SK-N-SH treated with all-trans-retinoic acid at 6 μM for 48 hours (cell line): ENCODE data around the gene RASEF.

ENCODE experiments used
- ATAC-seq: fragments of 200-7000 bp; cut with Tn5 transposase; 3 replicates; pipeline ENCODE4 v1.9.1; 2020; ENCODE audit warnings: mild to moderate bottlenecking, moderate library complexity
- ARNTL ChIP-seq: fragments of 450-650 bp; formaldehyde crosslinking; IDR thresholded peaks from 2 replicates; pipeline ENCODE4 v1.5.0; 2020; ENCODE audit warnings: low read depth, mild to moderate bottlenecking, moderate library complexity, borderline replicate concordance
- BACH2 ChIP-seq: fragments of 250-450 bp; sonication (Bioruptor Pico); IDR thresholded peaks from 2 replicates; pipeline ENCODE4 v1.9.0; 2021; ENCODE audit warnings: mild to moderate bottlenecking, borderline replicate concordance
- CREB5 ChIP-seq: fragments of 250-450 bp; sonication (Bioruptor Pico); IDR thresholded peaks from 2 replicates; pipeline ENCODE4 v1.5.1; 2020; ENCODE audit warnings: low read depth, mild to moderate bottlenecking, moderate library complexity
- CSDC2 ChIP-seq: fragments of 250-450 bp; sonication (Bioruptor Pico); IDR thresholded peaks from 2 replicates; pipeline ENCODE4 v1.5.0; 2020; ENCODE audit warnings: mild to moderate bottlenecking, moderate library complexity
- CSRNP3 ChIP-seq: fragments of 250-450 bp; sonication (Bioruptor Pico); IDR thresholded peaks from 2 replicates; pipeline ENCODE4 v1.5.1; 2021; ENCODE audit warnings: mild to moderate bottlenecking, moderate library complexity
- ESRRG ChIP-seq: fragments of 250-450 bp; sonication (Bioruptor Pico); IDR thresholded peaks from 2 replicates; pipeline ENCODE4 v1.6.1; 2021; ENCODE audit warnings: mild to moderate bottlenecking
- GLIS3 ChIP-seq: fragments of 250-450 bp; sonication (Bioruptor Pico); IDR thresholded peaks from 2 replicates; pipeline ENCODE4 v1.5.0; 2020; ENCODE audit warnings: mild to moderate bottlenecking, moderate library complexity
- ISL1 ChIP-seq: fragments of 250-450 bp; sonication (Bioruptor Pico); IDR thresholded peaks from 2 replicates; pipeline ENCODE4 v2.1.2; 2022; ENCODE audit warnings: mild to moderate bottlenecking, moderate library complexity
- OSR1 ChIP-seq: fragments of 250-450 bp; sonication (Bioruptor Pico); IDR thresholded peaks from 2 replicates; pipeline ENCODE4 v1.8.0; 2022; ENCODE audit warnings: moderate library complexity, mild to moderate bottlenecking, inconsistent platforms
- PATZ1 ChIP-seq: fragments of 250-450 bp; sonication (Bioruptor Pico); IDR thresholded peaks from 2 replicates; pipeline ENCODE4 v1.8.0; 2020; ENCODE audit warnings: mild to moderate bottlenecking, moderate library complexity, borderline replicate concordance
- POU6F1 ChIP-seq: fragments of 250-450 bp; sonication (Bioruptor Pico); IDR thresholded peaks from 2 replicates; pipeline ENCODE4 v1.8.0; 2021; ENCODE audit warnings: low read depth, mild to moderate bottlenecking, moderate library complexity, borderline replicate concordance
- PPARA ChIP-seq: fragments of 250-450 bp; sonication (Bioruptor Pico); IDR thresholded peaks from 2 replicates; pipeline ENCODE4 v1.5.0; 2020; ENCODE audit warnings: mild to moderate bottlenecking, borderline replicate concordance
- RARB ChIP-seq: fragments of 250-450 bp; sonication (Bioruptor Pico); IDR thresholded peaks from 2 replicates; pipeline ENCODE4 v1.8.0; 2021; ENCODE audit warnings: mild to moderate bottlenecking, moderate library complexity
- SNAI2 ChIP-seq: fragments of 250-450 bp; sonication (Bioruptor Pico); IDR thresholded peaks from 2 replicates; pipeline ENCODE4 v1.5.0; 2020; ENCODE audit warnings: mild to moderate bottlenecking, moderate library complexity
- TCF4 ChIP-seq: fragments of 250-450 bp; sonication (Bioruptor Pico); IDR thresholded peaks from 2 replicates; pipeline ENCODE4 v1.8.0; 2021; ENCODE audit warnings: mild to moderate bottlenecking, moderate library complexity, borderline replicate concordance
- TOX ChIP-seq: fragments of 250-450 bp; sonication (Bioruptor Pico); IDR thresholded peaks from 2 replicates; pipeline ENCODE4 v1.8.0; 2021; ENCODE audit warnings: mild to moderate bottlenecking, moderate library complexity, borderline replicate concordance
- TSHZ2 ChIP-seq: fragments of 250-450 bp; sonication (Bioruptor Pico); IDR thresholded peaks from 2 replicates; pipeline ENCODE4 v1.5.0; 2020; ENCODE audit warnings: mild to moderate bottlenecking, moderate library complexity
- ZC3H10 ChIP-seq: fragments of 250-450 bp; sonication (Bioruptor Pico); IDR thresholded peaks from 2 replicates; pipeline ENCODE4 v1.5.1; 2021; ENCODE audit warnings: mild to moderate bottlenecking, moderate library complexity
- ZFP30 ChIP-seq: fragments of 450-650 bp; formaldehyde crosslinking; IDR thresholded peaks from 2 replicates; pipeline ENCODE4 v1.5.0; 2022; ENCODE audit warnings: mild to moderate bottlenecking, moderate library complexity
- ZNF565 ChIP-seq: fragments of 450-650 bp; formaldehyde crosslinking; conservative IDR thresholded peaks from 2 replicates; pipeline ENCODE4 v1.5.0; 2020; ENCODE audit warnings: low read depth, mild to moderate bottlenecking, moderate library complexity
- ZNF70 ChIP-seq: fragments of 450-650 bp; formaldehyde crosslinking; IDR thresholded peaks from 2 replicates; pipeline ENCODE4 v1.5.0; 2020; ENCODE audit warnings: mild to moderate bottlenecking, moderate library complexity
- ZNF8 ChIP-seq: fragments of 450-650 bp; formaldehyde crosslinking; IDR thresholded peaks from 2 replicates; pipeline ENCODE4 v1.5.0; 2020; ENCODE audit warnings: mild to moderate bottlenecking, moderate library complexity

RASEF gene

GRCh38 chr9:83011611-83012010, 51.3 kb downstream of the RASEF start (continued):
- TF ChIP-seq ZNF8 (CRISPR knock-in tag) (no peak), POU6F1 (CRISPR knock-in tag) (no peak), SNAI2 (no peak), BACH2 (no peak), ARNTL (CRISPR knock-in tag) (no peak), ZFP30 (CRISPR knock-in tag) (no peak)

- no peak for TF ChIP-seq SNAI2
- no peak for TF ChIP-seq CSRNP3 (CRISPR knock-in tag)
- no peak for TF ChIP-seq ZNF565 (CRISPR knock-in tag)
- no peak for TF ChIP-seq GLIS3 (CRISPR knock-in tag)
- no peak for TF ChIP-seq BACH2
- no peak for TF ChIP-seq POU6F1 (CRISPR knock-in tag)
- no peak for TF ChIP-seq ESRRG (CRISPR knock-in tag)
- TF ChIP-seq RARB (CRISPR knock-in tag) = no peak
- TF ChIP-seq CSDC2 (CRISPR knock-in tag) = no peak
- no peak for TF ChIP-seq ZNF8 (CRISPR knock-in tag)
- TF ChIP-seq OSR1 (CRISPR knock-in tag) = no peak
- no peak for TF ChIP-seq ARNTL (CRISPR knock-in tag)
- TF ChIP-seq CREB5 (CRISPR knock-in tag) = no peak
- TF ChIP-seq ZC3H10 = no peak
- no peak for ATAC-seq
Observed at GRCh38 chr9:83007521-83008300, 55.2 kb downstream of the RASEF start.

- no peak for ATAC-seq
- TF ChIP-seq ISL1 (CRISPR knock-in tag) (no peak), ZNF70 (CRISPR knock-in tag) (no peak), TOX (CRISPR knock-in tag) (no peak), CSRNP3 (CRISPR knock-in tag) (no peak), TSHZ2 (no peak), SNAI2 (no peak), PPARA (CRISPR knock-in tag) (no peak), ZNF8 (CRISPR knock-in tag) (no peak), CSDC2 (CRISPR knock-in tag) (no peak), PATZ1 (CRISPR knock-in tag) (no peak), ZC3H10 (no peak), RARB (CRISPR knock-in tag) (no peak), ARNTL (CRISPR knock-in tag) (no peak), OSR1 (CRISPR knock-in tag) (no peak), ZFP30 (CRISPR knock-in tag) (no peak), ESRRG (CRISPR knock-in tag) (no peak), TCF4 (CRISPR knock-in tag) (no peak), POU6F1 (CRISPR knock-in tag) (no peak), ZNF565 (CRISPR knock-in tag) (no peak)
- TF ChIP-seq, all 23 proteins: peak for 0
Observed at GRCh38 chr9:83006378-83006777, 56.6 kb downstream of the RASEF start.
